Kasumi-1 (cell line): ENCODE results near the gene TRIM45.
A peak's percentile ranks its signal among the peaks of the same experiment; 100 is the strongest.

Experiments used
- DNase-seq, 2 experiments: peaks; one replicate each; lab custom pipeline; 2025; lab: John Stamatoyannopoulos, UW

TRIM45 gene

GRCh38 chr1:117098287-117098890, 23.2 kb downstream of the TRIM45 start:
- no peak for DNase-seq

DNA sequence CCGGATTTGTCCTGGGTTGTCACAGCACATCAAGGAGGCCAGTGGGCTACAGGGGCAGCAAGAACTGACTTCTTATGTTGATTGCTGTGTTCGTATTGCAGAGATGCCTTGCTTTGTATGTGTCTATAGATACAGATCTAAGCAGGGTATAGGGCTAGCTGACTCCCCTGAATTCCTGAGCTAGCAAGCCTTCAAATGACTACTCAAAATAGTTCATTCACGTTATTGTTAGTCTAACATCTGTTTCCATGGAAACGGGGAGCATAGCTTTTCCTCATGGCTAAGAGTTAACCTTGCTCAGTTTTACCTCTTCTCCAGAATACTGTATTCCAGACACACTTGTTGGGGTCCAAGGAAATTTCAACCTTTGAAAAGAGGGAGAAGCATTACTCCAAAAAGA, 24.1 kb downstream of the TRIM45 start:
- DNase-seq: no peak

- DNase-seq: no peak
Observed at GRCh38 chr1:117096951-117097408, 24.6 kb downstream of the TRIM45 start.

DNA sequence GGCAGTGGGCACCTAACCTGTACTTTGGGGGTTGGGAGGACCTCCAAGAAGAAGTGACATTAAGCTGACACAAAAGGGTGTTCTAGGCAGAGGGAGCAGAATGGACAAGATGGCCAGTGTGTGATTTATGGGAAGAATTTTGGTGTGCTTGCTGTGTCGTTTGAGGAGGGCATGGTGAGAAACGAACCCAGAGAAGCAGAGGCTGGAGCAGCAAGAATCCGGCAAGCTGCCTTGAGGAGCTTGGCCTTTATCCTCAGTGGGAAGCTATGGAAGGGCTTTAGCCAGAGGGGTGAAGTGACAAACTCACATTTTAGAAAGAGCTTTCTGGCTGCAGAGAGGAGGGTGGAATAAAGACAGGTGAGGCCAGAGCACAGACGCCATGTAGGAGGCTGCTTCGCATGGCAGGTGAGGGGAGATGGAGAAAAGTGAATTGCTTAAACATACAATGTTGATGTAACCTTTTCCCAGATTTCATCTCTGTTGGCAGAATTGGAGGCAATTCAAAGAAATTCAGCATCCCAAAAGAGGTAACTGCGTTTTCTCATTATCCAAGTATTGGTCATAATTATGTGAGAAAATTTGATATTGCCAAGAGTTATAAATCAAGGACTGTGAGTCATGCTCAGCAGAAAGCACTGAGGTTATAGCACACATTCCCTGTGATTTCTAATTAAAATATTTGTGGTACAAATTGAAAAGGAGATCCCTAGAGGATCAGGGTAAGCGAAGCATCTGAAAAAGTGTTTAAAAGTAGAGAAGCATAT, 26.5 kb downstream of the TRIM45 start:
- no peak for DNase-seq

DNA sequence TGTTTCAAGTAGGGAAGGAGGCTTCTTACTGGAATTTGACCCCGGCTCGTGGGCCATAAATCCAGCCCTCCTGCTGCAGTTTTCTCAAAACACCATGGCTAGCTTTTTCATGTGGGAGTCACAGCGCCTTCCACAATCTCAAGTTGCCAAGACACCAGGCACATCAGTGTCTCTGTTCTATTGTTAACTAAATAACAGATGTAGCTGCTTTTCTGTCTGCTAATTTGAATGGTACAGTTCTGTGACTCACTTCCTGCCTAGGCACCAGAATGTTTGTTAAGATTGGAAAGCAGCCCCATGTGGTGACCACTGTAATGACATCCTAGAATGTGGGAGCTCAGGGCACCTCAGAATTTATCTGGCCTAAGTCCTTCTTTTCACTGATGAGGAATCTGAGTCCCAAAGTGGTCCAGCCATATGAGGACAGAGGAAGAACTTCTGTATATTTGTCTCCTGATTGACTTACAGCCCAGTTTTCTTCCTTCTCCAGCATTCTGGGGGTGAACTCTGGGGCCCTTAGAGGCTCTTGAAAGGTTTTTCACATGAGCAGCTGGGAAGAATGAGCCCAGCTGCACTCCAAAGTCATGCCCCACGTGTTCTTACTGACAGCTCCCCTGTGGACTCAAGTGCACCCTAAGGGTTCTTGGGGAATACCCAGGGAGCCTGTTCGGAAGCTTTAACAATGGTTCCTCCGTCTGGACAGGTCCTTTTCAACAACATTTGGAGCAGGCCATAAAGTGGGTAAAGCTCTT, 27.5 kb downstream of the TRIM45 start:
- DNase-seq: peak; percentile 62 to 66

DNA sequence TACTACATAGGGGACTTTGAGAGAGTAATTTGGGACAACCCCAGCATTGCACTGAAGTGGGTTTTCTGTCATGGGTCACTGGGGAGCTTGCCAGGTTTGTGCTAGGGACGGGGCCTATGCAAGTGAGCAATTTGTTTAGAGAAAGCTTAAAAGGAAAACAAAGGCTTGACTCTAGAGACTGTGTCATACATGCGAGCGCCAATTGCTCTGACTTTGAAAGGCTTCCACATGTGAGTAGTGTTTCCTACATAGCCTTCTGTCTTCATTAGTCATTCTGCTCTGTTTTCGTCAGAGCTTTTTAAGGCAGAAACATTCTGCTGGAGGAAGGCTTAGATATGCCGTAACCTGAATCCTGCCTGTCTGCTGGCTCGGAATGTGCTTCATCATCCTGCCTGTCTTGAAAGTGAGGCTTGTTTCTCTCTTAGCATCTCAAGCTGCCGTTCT, 28.4 kb downstream of the TRIM45 start:
- DNase-seq: no peak

DNA sequence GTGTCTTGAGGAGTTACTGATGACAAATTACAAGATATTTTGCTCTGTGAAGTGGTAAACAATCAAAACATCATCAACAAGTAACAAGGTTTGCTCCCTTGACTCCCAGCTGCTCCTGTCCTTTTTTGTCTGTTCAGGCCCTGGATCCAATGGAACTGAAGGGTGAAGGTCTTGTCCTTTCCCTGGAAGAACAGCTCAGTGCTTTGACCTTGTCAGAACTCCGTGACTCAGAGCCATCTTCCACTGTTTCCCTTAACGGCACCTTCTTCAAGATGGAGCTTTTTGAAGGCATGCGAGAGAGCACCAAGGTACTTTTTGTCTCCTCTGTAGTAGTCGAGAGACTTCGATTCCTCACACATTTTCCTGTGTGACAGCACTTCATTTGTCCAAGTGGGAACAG, 29.0 kb downstream of the TRIM45 start:
- DNase-seq: no peak

DNA sequence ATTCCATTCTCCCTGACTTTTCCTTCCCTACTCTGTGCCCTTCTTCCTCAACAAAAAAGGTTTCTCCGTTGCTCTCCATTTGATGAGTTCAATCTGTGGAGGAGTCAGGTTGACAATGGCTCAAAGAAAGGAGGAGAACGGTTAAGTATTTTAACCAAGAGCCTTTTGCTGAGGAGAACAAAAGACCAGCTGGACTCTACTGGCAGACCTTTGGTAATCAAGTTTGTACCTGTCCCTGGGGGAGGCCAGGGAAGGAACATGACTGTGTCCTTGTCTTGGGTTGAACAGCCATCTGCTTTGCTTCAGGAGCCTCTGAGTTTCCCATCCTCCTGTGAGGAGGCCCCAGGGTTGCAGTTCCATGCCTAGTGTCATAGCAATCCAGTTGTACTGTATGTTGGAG, 31.6 kb downstream of the TRIM45 start:
- no peak for DNase-seq

- no peak for DNase-seq
Observed at GRCh38 chr1:117087686-117088085, 33.9 kb downstream of the TRIM45 start.

DNA sequence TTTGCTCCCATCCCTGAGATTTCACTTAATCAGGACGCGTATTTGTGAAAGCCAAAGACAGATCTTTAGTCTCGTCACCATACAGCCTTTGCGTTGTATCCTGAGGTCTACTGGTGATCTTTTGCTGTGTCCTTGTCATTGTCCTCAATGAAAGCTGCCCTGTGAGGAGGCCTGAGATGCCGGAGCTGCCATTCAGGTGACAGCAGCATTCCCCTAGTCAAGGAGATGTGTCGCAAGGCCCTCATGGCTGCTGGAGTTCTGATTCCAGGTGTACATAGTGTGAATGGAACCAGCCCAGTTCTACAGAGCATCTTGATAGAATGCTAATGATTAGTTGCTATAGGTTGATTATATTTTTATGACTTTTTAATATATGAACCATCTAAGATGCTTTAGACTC, 37.3 kb downstream of the TRIM45 start:
- DNase-seq: no peak

DNA sequence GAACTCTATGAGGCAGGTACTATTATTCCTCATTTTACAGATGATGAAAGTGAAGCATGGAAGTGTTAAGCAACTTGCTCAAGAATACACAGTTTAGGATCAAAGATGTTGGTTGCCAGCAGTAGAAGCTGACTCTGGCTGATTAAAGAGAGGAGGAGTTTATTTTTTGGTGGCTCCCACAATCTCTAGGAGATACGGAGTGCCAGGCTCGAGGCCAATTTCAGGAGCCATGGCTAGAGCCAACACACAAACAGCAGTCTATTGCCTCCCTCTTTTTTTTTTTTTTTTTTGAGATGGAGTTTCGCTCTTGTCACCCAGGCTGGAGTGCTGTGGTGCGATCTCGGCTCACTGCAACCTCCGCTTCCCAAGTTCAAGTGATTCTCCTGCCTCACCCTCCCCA, 41.8 kb downstream of the TRIM45 start:
- no peak for DNase-seq

DNA sequence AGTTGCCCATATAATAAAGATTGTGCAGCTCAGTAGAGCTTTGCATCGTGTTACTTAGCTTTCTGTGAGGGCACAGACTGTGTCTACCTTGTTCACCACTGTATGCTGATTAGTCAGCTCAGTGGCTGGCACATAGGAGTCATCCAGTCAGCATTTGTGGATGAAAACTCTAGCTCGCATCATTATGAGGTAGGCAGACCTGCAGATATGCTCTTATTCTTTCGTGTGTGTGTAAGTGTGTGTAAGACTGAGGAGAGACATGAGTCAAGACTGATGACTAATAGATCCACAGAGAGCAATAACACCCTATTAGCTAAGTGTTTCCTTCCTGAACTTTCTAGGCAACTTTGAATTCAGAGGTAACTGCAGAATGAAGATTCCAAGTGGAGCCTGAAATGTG, 44.3 kb downstream of the TRIM45 start:
- no peak for DNase-seq

GRCh38 chr1:117076648-117077047, 44.9 kb downstream of the TRIM45 start:
- no peak for DNase-seq

DNA sequence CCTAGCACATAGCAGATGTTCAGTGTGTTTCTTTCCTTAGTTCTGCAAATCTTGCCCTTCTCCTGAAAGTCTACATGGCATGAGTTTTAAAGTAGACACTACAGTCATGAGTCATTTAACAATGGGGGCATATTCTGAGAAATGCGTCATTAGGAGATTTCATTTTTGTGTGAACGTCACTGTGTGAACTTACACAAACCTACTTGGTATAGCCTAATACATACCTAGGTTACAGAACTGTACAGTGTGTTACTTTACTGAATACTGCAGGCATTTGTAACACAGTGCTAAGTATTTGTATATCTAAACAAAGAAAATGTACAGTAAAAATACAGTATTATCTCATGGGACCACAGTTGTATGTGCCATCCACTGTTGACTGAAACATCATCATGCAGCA, 51.4 kb downstream of the TRIM45 start:
- DNase-seq: no peak

DNA sequence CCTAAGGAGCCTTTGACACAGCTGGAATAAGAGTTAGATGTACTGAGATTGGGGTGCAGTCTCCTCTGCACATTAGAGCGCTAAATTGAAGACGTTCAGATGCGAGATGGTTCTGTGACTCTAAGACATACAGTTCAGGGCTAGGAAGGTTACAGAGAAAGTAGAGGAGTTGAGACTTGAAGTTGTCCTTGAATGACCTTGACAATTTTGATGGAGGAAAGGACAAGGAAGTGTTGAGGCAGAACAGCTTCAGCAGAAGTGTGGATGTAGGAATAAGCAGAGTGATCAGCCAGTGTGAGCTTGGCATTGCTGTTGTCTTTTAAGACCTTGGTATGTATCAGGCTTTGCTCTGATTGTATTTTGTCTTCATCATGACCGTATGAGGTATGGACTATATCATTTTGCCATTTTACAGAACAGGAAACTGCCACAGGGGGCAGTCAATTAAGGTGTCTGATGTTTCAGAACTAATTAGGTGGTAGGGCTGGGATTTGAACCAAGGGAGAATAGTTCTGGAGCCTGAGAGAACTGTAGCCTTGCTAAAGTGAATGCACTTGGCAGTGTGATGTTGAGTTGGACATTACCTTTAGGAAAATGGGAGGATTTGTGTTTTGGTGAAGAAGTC, 52.2 kb downstream of the TRIM45 start:
- no peak for DNase-seq

GRCh38 chr1:117068580-117068979, 53.0 kb downstream of the TRIM45 start:
- DNase-seq: no peak

- DNase-seq: peak; percentile 32 to 40
Observed at GRCh38 chr1:117067533-117068370, 53.8 kb downstream of the TRIM45 start.

- no peak for DNase-seq
Observed at GRCh38 chr1:117066367-117066766, 55.2 kb downstream of the TRIM45 start.

DNA sequence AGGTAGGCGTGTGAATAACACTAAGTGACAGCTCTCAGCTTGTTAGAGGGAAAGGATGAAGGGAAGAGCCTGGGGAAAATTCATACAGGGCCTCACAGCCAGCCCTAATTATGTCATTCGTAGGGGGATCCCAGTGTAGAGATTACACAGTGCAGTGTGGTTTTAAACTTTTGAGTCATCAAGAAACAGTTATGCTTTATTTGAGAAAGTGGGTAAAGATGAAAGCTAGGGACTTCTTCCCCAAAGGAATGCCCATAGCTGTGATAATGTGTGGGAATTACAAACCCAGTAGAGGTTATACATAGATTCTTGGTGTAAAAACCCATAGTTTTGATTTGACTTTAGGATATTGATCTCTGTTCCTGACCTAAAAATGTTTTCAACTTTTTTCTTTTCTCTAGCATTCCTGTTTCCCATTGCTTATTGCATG, 59.5 kb downstream of the TRIM45 start:
- DNase-seq: peak; percentile 16 to 23
